HG03521 (cell line): ENCODE measurements around the gene GAS7.

ENCODE experiments used
- ATAC-seq: cut with Tn5 transposase; IDR thresholded peaks from one replicate; pipeline ENCODE4 v1.9.1; 2021; ENCODE audit warnings: mild to moderate bottlenecking, moderate library complexity; ENCODE audit not compliant: unreplicated experiment

Gene GAS7

DNA sequence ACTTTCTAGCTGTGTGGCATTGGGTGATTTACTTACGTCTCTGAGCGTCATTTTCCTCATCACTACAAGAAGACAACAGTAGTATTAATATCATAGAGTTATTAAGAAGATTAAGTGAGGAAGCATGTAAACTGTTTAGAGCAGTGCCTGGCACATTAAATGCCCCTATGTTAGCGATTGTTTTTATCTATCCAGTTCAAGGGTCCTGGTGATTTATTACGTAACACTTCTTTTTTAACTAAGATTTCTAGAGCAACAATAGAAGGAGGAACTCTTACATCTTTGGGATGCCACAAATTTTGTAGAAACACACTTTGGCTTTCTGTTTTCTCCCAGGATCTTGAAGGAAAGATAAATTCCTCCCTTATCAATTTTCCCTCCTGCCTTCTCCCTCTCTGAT is 3.3 kb upstream of the GAS7 start:
- ATAC-seq, result no peak

DNA sequence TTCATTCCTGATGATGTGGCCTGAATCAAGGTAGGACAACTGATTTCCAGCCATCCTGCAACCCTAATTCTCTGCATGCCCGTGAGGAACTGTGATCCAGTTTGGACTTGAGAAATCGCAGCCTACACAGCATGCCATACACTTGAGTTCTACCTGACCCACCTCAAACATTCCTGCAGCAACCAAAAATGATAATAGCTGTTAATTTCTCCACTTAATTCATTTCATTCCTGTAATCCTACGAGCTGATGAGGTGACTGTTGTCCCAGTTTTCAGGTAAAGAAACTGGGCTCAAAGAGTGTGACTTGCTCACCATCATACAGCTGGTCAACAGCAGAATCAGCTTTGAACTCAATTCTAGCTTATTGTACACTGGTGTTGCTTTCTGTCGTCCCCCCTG is 2.2 kb upstream of the GAS7 start:
- no peak for ATAC-seq

DNA sequence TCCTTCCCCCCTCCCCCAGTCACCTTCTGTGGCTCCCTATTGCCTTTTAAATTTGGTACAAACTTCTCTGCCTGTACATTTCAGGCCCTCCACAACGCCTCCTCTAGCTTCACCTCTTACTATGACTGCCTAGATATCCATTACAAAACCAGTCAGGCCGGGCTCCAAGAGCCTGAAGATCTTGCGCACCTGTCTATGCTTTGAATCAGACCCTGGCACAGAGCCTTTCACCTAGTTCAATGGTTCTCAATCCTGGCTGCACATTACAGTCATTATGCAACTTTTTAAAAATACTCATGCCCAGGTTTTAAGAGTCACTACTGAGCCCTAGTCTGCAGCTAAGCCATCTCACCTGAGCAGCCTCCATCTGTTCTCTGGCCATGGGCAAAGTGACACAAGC is 1.6 kb upstream of the GAS7 start:
- no peak for ATAC-seq

- ATAC-seq, result no peak
Observed at GRCh38 chr17:10197721-10198508, 491 bp downstream of the GAS7 start.

DNA sequence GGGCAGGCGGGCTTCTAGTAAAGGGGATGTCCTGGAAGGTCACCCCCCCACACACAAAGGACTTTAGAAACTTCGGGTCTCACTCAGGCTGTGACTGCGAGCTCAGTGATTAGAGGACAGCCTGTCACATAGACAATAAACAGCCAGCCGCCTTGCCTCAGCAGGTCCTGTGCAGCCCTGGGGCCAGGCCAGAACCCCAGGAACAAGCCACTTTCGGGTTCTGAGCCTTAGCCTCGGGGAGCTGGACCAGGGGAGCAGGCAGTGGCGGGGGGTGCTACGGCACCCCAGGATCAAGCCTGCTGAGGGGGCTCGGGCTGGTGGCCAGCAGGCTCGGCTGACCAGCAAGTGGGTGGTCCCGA is 1.1 kb downstream of the GAS7 start:
- ATAC-seq, result no peak

GRCh38 chr17:10196941-10197340 is 1.5 kb downstream of the GAS7 start:
- no peak for ATAC-seq

DNA sequence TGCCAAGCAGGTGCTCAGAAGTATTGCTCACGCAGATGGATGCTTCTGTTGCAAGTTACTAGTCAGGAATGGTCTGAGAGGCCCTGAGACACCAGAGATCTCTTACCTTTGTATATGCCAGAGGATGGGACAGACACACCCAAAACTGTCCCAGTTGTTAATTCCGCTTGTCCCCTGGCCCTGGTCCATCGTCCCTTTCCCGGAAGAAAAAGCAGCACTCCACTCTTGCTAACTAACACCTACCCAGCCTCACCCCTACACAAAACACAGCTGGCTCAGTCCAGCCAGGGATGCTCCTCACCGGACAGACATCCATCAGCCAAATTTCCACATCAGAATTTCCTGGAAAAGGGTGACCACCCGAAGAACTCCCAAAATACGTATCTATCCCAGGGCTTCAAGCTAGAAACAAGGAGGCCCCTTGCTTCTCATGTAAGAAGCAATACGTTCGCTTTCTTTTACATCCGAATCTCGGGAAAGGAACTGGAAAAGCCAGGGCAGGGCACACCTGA is 2.0 kb downstream of the GAS7 start:
- ATAC-seq, result no peak

DNA sequence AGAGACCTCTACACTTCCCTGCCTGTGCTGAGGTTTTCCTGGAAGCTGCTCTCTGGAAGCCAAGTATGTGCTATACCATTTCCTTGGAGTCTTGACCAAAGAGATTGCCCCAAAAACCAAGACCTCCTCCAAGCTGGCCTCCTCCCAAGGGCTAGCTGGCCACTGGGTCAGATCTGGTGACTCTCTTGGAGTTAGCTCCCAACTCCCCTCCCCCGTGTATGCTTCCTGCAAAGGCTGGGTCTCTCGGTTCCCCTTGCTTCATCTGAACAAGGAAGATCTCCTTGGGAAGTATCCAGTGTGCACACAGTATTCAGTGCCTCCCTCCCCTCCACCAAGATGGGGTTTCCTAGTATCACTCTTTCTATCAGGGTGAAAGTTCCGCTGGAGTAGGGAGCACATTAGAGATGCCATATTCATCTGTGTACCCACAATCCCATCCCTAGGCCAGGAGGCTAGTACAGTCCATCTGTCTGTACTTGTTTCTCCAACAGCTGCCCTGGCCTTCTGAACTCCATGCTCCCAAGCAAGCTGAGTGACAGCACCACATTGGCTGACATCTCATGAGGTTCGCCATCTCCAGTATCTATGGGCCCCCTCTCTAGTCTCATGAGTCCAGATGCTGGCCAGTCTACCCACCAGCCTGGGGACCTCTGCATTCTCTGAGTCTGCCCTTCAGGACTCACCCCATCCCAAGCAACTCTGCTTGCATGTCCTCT is 3.2 kb downstream of the GAS7 start:
- no peak for ATAC-seq

- no peak for ATAC-seq
Observed at GRCh38 chr17:10193632-10194031, 4.8 kb downstream of the GAS7 start.

DNA sequence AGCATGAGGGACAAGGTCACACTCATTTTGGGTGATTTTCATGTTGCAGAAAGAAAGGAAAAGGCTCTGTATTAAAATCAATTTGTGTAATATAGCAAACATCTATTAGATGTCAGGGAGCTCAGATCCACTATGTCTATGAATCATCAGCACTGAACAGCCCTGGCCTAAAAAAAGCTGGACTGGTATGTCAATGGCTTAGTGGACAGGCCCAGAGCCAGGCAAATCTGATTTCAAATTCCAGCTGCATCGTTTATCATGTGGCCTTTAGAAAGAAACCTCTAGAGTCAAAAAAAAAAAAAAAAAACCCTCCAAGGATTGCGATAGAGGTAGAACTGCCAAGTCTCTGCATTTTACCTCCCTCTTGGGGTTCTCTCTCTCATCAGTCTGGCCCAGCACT is 5.4 kb downstream of the GAS7 start:
- ATAC-seq, result no peak

DNA sequence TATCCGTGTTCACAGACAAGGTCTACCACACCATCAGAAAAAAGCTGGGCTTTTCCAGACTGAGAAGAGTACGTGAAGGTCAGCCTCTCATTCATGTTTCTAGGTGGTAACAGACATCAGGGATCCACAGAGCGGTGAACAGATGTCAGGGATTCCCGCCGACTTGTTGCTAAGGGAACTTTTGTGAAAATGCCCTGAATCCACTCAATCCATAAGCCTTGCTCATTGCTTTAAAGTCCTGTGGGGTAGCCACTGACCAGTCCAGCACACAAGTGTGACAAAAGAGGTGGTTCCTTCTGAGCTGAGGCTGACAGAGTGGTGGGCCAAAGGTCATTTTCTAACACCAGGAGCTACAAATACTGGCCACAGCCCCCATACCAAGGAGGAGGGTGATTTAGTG is 5.9 kb downstream of the GAS7 start:
- no peak for ATAC-seq

DNA sequence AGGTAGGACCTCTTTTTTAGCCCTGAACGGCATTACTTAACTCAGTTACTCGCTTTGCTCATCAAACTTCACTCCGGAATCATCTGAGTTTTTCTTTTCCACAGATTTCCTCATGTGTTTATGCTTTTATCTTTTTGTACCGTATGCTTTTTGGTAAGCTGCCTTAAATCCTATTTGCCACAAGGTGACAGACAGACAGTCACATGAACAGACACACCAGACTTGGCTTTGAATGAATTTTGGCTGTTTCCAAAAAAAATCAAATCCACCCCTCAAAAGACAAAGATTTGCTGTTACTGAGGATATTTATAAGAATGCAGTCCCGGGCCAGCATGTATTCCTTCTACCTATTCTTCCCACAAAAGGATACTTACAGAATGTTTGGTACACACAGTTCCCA is 10.9 kb downstream of the GAS7 start:
- no peak for ATAC-seq

GRCh38 chr17:10186771-10187410 is 11.5 kb downstream of the GAS7 start:
- no peak for ATAC-seq

GRCh38 chr17:10183931-10184930 is 14.2 kb downstream of the GAS7 start:
- no peak for ATAC-seq

DNA sequence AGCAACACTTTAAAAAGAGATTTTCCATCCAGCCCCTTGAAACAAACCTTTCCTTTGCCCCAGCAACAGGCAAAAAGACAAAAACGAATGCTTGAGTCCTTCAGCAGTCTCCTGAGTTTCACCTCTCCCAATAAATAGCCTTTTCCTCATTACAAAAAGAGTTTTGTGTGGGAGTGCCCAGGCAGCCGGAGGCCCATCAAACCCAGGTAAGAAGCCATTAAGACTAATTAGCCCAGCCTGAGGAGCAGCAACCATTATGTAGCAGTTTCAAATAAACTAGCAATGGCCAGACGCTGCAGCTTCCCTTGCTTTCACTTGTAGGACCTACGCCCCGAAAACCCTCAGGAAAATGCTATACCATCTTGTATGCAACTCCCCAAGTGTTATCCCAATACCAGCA is 15.6 kb downstream of the GAS7 start:
- ATAC-seq, result no peak

GRCh38 chr17:10178506-10178991 is 19.9 kb downstream of the GAS7 start:
- no peak for ATAC-seq

- no peak for ATAC-seq
Observed at GRCh38 chr17:10177913-10178505, 20.4 kb downstream of the GAS7 start.

GRCh38 chr17:10177131-10177912 is 21.1 kb downstream of the GAS7 start:
- ATAC-seq, result no peak

DNA sequence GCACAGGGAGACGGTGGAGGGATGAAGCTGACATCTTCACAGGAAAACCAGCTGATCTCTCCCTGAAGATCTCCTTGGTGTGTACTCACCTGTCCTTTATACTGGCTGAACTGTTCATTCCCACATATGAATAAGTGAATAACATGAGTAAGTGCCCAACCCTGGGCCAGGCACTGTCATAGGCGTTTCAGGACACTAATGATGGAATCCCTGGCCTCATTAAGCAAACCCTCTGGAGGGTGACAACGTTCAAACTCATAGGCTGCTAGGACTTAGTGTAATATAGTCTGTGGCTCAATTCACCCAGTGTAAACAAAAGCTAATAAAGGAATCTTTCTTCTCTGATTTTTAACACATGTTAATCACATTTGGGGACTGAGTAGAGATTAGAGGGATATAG is 24.5 kb downstream of the GAS7 start:
- ATAC-seq, result no peak
